Measurements from ENCODE around the gene LIPM.

The LIPM gene

GRCh38 chr10:88841316-88842111 lies 39.0 kb downstream of the LIPM start:
- DNase-seq = no peak

GRCh38 chr10:88843171-88843570 lies 40.6 kb downstream of the LIPM start:
- no peak for DNase-seq

GRCh38 chr10:88848499-88848898 lies 46.0 kb downstream of the LIPM start:
- no peak for DNase-seq

- no peak for DNase-seq
These were observed 46.7 kb downstream of the LIPM start for GRCh38 chr10:88849234-88849633.

- no peak for DNase-seq
These were observed 48.2 kb downstream of the LIPM start for GRCh38 chr10:88850712-88851111.

- no peak for DNase-seq
These were observed 49.2 kb downstream of the LIPM start, which contains the start of gene ANKRD22 for GRCh38 chr10:88851706-88852105. Gene ANKRD22, minus strand, starts transcription at chr10:88851844. Its CDS starts 237 bp downstream, at chr10:88851607.

- DNase-seq = no peak
These were observed 49.8 kb downstream of the LIPM start for GRCh38 chr10:88852327-88852726.

GRCh38 chr10:88853155-88853881 lies 50.8 kb downstream of the LIPM start:
- DNase-seq = no peak

GRCh38 chr10:88854684-88855083 lies 52.2 kb downstream of the LIPM start:
- DNase-seq = no peak

- no peak for DNase-seq
These were observed 55.3 kb downstream of the LIPM start for GRCh38 chr10:88857831-88858230.

- no peak for DNase-seq
These were observed 56.0 kb downstream of the LIPM start for GRCh38 chr10:88858491-88858890.

- DNase-seq = no peak
These were observed 58.5 kb downstream of the LIPM start for GRCh38 chr10:88861036-88861435.

GRCh38 chr10:88865281-88865876 lies 62.8 kb downstream of the LIPM start:
- DNase-seq = no peak

- no peak for DNase-seq
These were observed 63.9 kb downstream of the LIPM start for GRCh38 chr10:88866454-88866853.

- DNase-seq = no peak
These were observed 67.6 kb downstream of the LIPM start for GRCh38 chr10:88870089-88870488.
